Measurements from ENCODE around the gene TMEM231.

Gene TMEM231

GRCh38 chr16:75535211-75535843 is 20.7 kb downstream of the TMEM231 start:
- no peak for TF ChIP-seq FOXP2 (optimal IDR thresholded peaks at IDR 0.05; ENCODE audit: borderline replicate concordance, extremely low read depth, extremely low read length, insufficient read depth)
- TF ChIP-seq SIN3A (IDR thresholded peaks at IDR 0.05; ENCODE audit: borderline replicate concordance, insufficient read depth, low read length) = no peak
- no peak for TF ChIP-seq TAF1 (IDR thresholded peaks at IDR 0.05; ENCODE audit: borderline replicate concordance, insufficient read depth, low read length)
- TF ChIP-seq POLR2AphosphoS5 (IDR thresholded peaks at IDR 0.05; ENCODE audit: low read depth, low read length) = no peak
- TF ChIP-seq, protein P1, sequence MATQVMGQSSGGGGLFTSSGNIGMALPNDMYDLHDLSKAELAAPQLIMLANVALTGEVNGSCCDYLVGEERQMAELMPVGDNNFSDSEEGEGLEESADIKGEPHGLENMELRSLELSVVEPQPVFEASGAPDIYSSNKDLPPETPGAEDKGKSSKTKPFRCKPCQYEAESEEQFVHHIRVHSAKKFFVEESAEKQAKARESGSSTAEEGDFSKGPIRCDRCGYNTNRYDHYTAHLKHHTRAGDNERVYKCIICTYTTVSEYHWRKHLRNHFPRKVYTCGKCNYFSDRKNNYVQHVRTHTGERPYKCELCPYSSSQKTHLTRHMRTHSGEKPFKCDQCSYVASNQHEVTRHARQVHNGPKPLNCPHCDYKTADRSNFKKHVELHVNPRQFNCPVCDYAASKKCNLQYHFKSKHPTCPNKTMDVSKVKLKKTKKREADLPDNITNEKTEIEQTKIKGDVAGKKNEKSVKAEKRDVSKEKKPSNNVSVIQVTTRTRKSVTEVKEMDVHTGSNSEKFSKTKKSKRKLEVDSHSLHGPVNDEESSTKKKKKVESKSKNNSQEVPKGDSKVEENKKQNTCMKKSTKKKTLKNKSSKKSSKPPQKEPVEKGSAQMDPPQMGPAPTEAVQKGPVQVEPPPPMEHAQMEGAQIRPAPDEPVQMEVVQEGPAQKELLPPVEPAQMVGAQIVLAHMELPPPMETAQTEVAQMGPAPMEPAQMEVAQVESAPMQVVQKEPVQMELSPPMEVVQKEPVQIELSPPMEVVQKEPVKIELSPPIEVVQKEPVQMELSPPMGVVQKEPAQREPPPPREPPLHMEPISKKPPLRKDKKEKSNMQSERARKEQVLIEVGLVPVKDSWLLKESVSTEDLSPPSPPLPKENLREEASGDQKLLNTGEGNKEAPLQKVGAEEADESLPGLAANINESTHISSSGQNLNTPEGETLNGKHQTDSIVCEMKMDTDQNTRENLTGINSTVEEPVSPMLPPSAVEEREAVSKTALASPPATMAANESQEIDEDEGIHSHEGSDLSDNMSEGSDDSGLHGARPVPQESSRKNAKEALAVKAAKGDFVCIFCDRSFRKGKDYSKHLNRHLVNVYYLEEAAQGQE (IDR thresholded peaks at IDR 0.05; ENCODE audit: insufficient read depth in 1 of 2, low read depth in 2 of 2, low read length in 2 of 2) = no peak

DNA sequence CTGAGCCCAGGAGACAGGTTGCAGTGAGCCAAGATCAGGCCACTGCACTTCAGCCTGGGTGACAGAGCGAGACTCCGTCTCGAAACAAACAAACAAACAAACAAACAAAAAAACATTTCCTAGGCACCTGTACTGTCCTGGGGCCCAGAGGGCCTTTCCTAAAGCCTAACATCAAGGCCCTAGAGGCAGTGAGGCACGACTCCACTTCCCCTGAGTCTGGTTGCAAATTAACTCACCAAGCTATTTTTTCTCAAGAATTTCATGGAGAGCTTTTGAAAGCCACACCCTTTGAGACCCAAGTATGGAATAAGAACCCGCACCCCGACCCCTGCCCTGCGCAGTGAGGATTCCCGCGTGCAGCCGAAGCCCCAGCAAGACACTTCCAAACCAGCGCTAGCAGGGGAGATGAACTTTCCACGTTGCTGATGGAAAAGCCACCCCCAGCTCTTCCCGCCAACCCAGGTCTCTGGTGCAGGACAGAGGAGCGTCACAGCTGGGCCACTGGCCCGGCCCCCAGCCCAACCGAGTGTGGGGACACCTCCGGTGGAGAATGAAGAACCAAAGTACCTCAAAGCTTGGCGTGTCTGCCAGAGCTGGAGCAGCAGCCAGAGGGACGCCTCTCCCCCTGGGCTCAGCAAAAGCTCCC is 21.4 kb downstream of the TMEM231 start:
- TF ChIP-seq TAF1 (IDR thresholded peaks at IDR 0.05; ENCODE audit: borderline replicate concordance, insufficient read depth, low read length) (no peak), SIN3A (IDR thresholded peaks at IDR 0.05; ENCODE audit: borderline replicate concordance, insufficient read depth, low read length) (no peak), POLR2AphosphoS5 (IDR thresholded peaks at IDR 0.05; ENCODE audit: low read depth, low read length) (no peak), FOXP2 (optimal IDR thresholded peaks at IDR 0.05; ENCODE audit: borderline replicate concordance, extremely low read depth, extremely low read length, insufficient read depth) (no peak)
- TF ChIP-seq, protein P1 (IDR thresholded peaks at IDR 0.05; ENCODE audit: insufficient read depth in 1 of 2, low read depth in 2 of 2, low read length in 2 of 2) = no peak

GRCh38 chr16:75532791-75533190 is 23.3 kb downstream of the TMEM231 start:
- TF ChIP-seq POLR2AphosphoS5 (IDR thresholded peaks at IDR 0.05; ENCODE audit: low read depth, low read length) (no peak), FOXP2 (optimal IDR thresholded peaks at IDR 0.05; ENCODE audit: borderline replicate concordance, extremely low read depth, extremely low read length, insufficient read depth) (no peak), TAF1 (IDR thresholded peaks at IDR 0.05; ENCODE audit: borderline replicate concordance, insufficient read depth, low read length) (no peak), SIN3A (IDR thresholded peaks at IDR 0.05; ENCODE audit: borderline replicate concordance, insufficient read depth, low read length) (no peak)
- TF ChIP-seq, protein P1 (IDR thresholded peaks at IDR 0.05; ENCODE audit: insufficient read depth in 1 of 2, low read depth in 2 of 2, low read length in 2 of 2) = no peak

GRCh38 chr16:75532142-75532765 is 23.8 kb downstream of the TMEM231 start:
- TF ChIP-seq POLR2AphosphoS5 (IDR thresholded peaks at IDR 0.05; ENCODE audit: low read depth, low read length) = no peak

GRCh38 chr16:75529959-75530358 is 26.1 kb downstream of the TMEM231 start:
- TF ChIP-seq POLR2AphosphoS5 (IDR thresholded peaks at IDR 0.05; ENCODE audit: low read depth, low read length) (no peak), SIN3A (IDR thresholded peaks at IDR 0.05; ENCODE audit: borderline replicate concordance, insufficient read depth, low read length) (no peak), FOXP2 (optimal IDR thresholded peaks at IDR 0.05; ENCODE audit: borderline replicate concordance, extremely low read depth, extremely low read length, insufficient read depth) (no peak), TAF1 (IDR thresholded peaks at IDR 0.05; ENCODE audit: borderline replicate concordance, insufficient read depth, low read length) (no peak)
- TF ChIP-seq, protein P1 (IDR thresholded peaks at IDR 0.05; ENCODE audit: insufficient read depth in 1 of 2, low read depth in 2 of 2, low read length in 2 of 2) = no peak
